Inflammatory macrophage treated with lipopolysaccharide for 4 hours (primary cell): ENCODE measurements around the gene TJP3.

Source experiments
- DNase-seq: peaks from one replicate; pipeline ENCODE4 v3.0.0-alpha.2; 2020

TJP3 gene

DNA sequence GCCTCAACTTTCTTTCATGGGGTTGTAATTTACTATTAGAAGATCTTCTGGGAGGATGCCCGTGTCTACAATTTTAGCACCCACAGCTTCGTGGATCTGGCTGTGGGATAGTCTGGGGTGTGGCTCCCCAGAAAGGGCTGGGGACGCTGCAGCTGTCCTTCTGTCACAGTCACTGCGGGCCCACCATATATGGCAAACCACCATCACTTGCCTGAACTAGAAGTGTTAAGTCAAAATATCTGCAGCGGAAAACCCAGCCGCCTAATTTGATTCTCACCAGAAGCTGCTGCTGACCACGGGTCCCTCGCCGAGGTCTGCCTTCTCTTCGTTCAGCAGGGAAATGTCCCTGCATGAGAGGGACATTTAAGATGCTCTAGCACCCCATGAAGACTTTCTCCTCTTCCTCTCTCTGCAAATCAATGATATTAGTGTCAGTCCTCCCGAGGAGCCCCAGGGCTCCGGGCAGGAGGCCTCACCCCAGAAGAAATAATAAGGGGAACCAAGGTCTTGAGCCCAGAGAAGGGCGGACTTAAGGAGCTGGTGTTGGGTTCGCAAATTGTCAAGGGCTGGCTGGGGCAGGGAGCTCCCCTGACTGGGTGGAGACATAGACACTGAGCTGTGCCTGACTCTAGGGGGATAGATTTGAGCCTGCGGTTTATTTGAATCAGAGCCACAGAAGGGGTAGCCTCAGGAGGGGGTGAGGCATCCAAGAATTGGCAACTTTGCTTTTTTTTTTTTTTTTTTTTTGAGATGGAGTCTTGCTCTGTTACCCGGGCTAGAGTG, 81.0 kb downstream of the TJP3 start:
- DNase-seq, result no peak

DNA sequence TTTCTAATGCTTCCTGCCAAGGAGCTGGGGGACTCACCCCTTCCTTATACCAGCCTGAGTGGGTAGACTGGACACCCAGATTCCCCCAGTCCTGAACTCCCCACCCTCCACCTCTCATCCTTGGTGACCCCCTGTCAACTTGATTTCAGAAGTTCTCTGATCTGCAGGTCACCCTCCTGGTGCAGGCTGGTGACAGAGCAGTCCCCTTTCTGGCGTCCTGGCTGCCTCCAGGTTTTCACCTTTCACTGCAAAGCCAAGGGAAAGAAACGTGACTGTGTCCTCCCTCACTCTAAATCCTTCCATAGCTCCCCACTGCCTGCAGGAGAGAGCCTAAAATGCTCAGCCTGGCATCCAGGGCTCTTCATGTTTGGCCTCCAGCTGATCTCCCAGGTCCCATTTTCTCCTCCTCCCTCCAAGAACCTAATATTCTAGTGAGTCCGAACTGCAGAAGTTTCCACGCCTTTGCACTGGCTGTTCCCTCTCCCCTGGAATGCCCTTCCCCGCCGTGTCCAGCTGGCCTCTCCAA, 82.1 kb downstream of the TJP3 start:
- DNase-seq, result no peak

DNA sequence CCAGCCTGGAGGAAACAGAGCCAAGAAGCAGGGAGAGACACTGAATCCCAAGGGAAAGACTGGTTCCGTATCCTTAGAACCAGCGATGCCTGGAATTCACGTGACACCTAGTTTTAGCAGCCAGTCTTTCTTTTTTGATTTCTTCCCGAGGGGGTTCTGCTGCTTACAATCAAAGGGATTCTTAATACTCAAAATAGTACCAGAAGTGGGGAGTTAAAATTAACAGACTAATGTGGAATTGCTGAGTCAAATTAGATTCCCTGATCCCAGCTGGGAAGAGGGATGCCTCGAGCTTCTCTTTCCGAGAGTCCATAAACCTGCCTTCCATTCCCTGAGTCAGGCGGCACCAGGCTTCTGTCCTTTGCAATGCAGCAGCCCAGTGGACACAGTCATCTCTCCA, 82.8 kb downstream of the TJP3 start:
- no peak for DNase-seq

DNA sequence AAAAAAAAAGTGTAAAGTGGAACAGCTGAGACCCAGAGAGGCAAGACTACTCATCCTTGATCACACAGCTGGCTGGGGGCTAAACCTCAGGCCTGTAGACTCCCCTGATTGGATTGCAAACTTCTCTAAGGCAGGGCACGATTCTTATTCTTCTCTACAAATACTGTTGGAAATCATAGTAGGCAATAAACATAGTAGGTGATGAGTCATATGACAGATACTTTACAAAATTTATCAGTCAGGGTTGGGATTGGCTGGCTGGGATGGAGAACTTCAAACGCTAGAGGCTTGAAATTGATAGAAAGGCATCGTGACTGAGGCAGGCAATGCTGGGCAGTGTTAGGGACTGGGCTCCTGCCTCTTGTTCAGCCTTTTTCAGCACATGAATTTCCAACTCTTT, 83.9 kb downstream of the TJP3 start:
- no peak for DNase-seq

DNA sequence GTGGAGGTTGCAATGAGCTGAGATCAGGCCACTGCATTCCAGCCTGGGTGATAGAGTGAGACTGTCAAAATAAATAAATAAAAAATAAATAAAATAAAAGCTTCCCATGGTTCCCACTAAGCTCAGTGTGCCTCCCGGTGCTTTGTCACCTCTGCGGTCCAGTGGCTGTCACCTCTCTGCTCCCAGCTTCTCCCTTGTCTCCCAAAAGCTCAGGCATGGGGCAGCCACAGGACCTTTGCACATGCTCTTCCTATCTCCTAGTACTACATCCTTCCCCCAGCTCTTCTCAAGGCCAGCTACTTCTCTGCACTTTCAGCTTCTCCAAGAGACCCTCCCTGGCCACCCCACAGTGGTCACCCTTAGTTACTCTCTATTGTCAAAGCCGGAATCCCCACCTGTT, 85.6 kb downstream of the TJP3 start:
- no peak for DNase-seq

DNA sequence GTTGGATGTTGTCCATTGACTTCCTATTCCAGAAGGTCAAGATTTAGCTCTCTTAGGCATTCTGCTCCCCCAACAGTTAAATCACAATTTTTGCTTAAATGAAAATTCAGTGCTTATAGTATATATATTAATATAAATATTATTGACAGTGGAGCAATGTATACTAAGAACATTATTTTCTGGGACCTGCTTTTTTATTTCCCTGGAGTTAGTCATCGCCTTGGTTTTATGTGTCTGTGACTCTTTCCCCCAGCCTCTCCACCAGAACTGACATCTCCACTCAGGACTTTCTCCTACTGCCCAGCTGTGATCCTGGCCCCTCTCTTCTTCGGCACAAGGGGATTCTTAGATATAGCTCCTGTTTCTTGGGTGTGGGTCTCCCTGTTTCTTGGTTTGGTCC, 88.2 kb downstream of the TJP3 start:
- DNase-seq, result no peak

DNA sequence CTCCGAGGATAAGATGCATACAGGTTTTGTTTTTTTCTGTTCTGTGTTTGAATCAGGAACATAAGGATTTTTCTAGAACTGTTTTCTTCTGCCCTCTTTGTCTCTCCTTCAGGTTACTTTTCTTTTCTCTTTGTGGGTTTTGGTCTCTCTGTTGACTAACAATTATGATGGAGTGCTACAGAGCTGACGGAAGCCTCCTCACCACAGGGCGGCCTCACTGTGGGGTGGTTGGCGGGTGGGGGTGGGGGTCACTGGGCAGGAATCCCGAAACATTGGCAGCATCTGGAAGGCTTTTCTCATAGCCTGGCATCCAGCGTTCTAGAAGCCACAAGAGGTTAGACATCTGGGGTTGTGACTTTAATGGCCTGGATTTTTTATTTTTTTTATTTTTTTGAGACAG, 90.0 kb downstream of the TJP3 start:
- DNase-seq, result no peak
